Measurements from ENCODE around the gene EPHB1. TPM values are rescaled to one million over a fixed set of nuclear protein-coding genes. Genes with fewer than 3 reads are reported as not detected.

EPHB1 gene
- total RNA-seq, 1 experiment from 2014 or later = 0.86 TPM

DNA sequence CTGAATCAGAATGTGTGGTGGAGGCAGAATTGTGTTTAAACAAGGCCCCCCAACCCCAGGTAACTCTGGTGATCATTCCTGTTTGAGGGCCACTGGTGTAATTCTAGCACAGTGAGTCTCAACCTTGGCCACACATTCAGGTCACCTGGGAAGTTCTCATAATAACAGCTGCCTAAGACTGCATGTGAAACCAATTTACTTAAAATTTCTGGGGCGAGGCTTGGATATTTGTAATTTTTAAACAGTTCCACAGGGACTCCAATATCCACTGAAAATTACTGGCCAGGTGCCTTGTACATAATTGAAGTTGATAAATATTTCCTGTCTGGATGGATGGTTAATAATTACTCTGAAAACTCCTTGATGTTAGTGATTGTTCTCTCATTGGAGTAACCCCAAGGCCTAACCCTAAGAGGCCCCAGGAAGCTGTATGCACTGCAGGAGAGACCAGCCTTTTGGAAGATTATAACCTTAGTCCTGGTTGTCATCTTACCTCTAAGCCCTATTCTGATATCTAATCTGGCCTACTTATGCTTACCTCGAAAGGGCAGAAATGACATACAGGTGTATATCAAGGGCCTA lies 25.7 kb upstream of the EPHB1 start:
- Histone ChIP-seq H3K27me3 (ENCODE audit: insufficient read depth, low read length) (peaks cover 18% of the 10 kb centered on the region; the same call in 1 of the 2 replicates), H3K4me1 (ENCODE audit: control insufficient read depth in 1 of 2, insufficient read depth in 2 of 2, low read length in 2 of 2) (no peaks in the 10 kb centered on the region), H3K36me3 (ENCODE audit: control insufficient read depth in 1 of 2, insufficient read depth in 2 of 2, low read length in 2 of 2) (no peaks in the 10 kb centered on the region), H3K9ac (ENCODE audit: low read length) (no peak overlapping the region), H3K27ac (ENCODE audit: low read depth, low read length) (no peak overlapping the region), H2AFZ (ENCODE audit: low read depth, low read length, poor library complexity, severe bottlenecking) (no peak overlapping the region), H4K20me1 (ENCODE audit: insufficient read depth) (no peaks in the 10 kb centered on the region), H3K4me2 (ENCODE audit: low read length) (no peak overlapping the region), H3K79me2 (ENCODE audit: insufficient read depth, low read length) (no peaks in the 10 kb centered on the region), H3K9me3 (ENCODE audit: control insufficient read depth in 1 of 2, insufficient read depth in 1 of 2, low read depth in 1 of 2, low read length in 2 of 2) (no peaks in the 10 kb centered on the region), H3K9me2 (ENCODE audit: insufficient read depth) (no peaks in the 10 kb centered on the region), H3K4me3 (replicated peaks in 1 of 2; ENCODE audit: low read depth in 1 of 2, low read length in 2 of 2) (no peak overlapping the region)
- CTCF ChIA-PET = interaction anchor here (1.5 kb wide), 1 partner anchor 14 kb away, joined by 3 read pairs; no protein-coding TSS in a partner anchor
- intact Hi-C loops (cut with micrococcal nuclease) = no loop called here
- no TSS peak for BruUV-seq (replicated peaks)
- ATAC-seq (no peak), DNase-seq (ENCODE audit: low read depth, low spot score) (no peak)
- POLR2A ChIA-PET = no interaction called here
- TF ChIP-seq SIN3A (IDR thresholded peaks at IDR 0.05; ENCODE audit: low read depth) = no peak
- TF ChIP-seq ATF3 (IDR thresholded peaks at IDR 0.05) = no peak
- no peak for TF ChIP-seq ZFX (IDR thresholded peaks at IDR 0.05)
- TF ChIP-seq CBX3 (IDR thresholded peaks at IDR 0.05; ENCODE audit: low read depth) = no peak
- no peak for TF ChIP-seq ELF1 (IDR thresholded peaks at IDR 0.05; ENCODE audit: borderline replicate concordance, low read depth)
- TF ChIP-seq RAD21 (IDR thresholded peaks at IDR 0.05; ENCODE audit: low read depth) = no peak
- no peak for TF ChIP-seq JUND (IDR thresholded peaks at IDR 0.05)
- TF ChIP-seq SRF (IDR thresholded peaks at IDR 0.05; ENCODE audit: low read depth) = no peak
- TF ChIP-seq MAX (IDR thresholded peaks at IDR 0.05) = no peak
- TF ChIP-seq REST (IDR thresholded peaks at IDR 0.05; ENCODE audit: low read depth) = no peak
- TF ChIP-seq ZBTB33 (IDR thresholded peaks at IDR 0.05; ENCODE audit: extremely low read depth, insufficient replicate concordance, low read length) = no peak
- TF ChIP-seq ZNF274 (IDR thresholded peaks at IDR 0.05; ENCODE audit: low read depth, low read length) = no peak
- TF ChIP-seq, protein P1, sequence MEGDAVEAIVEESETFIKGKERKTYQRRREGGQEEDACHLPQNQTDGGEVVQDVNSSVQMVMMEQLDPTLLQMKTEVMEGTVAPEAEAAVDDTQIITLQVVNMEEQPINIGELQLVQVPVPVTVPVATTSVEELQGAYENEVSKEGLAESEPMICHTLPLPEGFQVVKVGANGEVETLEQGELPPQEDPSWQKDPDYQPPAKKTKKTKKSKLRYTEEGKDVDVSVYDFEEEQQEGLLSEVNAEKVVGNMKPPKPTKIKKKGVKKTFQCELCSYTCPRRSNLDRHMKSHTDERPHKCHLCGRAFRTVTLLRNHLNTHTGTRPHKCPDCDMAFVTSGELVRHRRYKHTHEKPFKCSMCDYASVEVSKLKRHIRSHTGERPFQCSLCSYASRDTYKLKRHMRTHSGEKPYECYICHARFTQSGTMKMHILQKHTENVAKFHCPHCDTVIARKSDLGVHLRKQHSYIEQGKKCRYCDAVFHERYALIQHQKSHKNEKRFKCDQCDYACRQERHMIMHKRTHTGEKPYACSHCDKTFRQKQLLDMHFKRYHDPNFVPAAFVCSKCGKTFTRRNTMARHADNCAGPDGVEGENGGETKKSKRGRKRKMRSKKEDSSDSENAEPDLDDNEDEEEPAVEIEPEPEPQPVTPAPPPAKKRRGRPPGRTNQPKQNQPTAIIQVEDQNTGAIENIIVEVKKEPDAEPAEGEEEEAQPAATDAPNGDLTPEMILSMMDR (IDR thresholded peaks at IDR 0.05 in 2 of 3, conservative IDR thresholded peaks at IDR 0.05 in 1 of 3; ENCODE audit: borderline replicate concordance in 1 of 3, insufficient read depth in 1 of 3, low read depth in 2 of 3, low read length in 2 of 3) = no peak
- no peak for TF ChIP-seq YY1 (IDR thresholded peaks at IDR 0.05; ENCODE audit: extremely low read depth, insufficient replicate concordance, low read depth, low read length)
- TF ChIP-seq POLR2A (IDR thresholded peaks at IDR 0.05; ENCODE audit: borderline replicate concordance, extremely low read depth, insufficient read depth, insufficient read length) = no peak
- no peak for TF ChIP-seq POLR2AphosphoS5 (IDR thresholded peaks at IDR 0.05; ENCODE audit: low read depth, low read length)
- TF ChIP-seq CEBPB (IDR thresholded peaks at IDR 0.05; ENCODE audit: low read depth) = no peak
- RAD21 ChIA-PET (ENCODE audit: low non-redundant PET in 1 of 2, low total read pairs in 2 of 2, uncharacterized antibody in 2 of 2, unreplicated experiment in 2 of 2) = no interaction called here

Measured in HCT116 (cell line).